ENCODE results near the gene GLIS2.
"Not testable (repeated sequence)": the region's sequence is repeated elsewhere in the genome, so short reads cannot be mapped to it uniquely, and the experiment has no call there.

GLIS2 gene

DNA sequence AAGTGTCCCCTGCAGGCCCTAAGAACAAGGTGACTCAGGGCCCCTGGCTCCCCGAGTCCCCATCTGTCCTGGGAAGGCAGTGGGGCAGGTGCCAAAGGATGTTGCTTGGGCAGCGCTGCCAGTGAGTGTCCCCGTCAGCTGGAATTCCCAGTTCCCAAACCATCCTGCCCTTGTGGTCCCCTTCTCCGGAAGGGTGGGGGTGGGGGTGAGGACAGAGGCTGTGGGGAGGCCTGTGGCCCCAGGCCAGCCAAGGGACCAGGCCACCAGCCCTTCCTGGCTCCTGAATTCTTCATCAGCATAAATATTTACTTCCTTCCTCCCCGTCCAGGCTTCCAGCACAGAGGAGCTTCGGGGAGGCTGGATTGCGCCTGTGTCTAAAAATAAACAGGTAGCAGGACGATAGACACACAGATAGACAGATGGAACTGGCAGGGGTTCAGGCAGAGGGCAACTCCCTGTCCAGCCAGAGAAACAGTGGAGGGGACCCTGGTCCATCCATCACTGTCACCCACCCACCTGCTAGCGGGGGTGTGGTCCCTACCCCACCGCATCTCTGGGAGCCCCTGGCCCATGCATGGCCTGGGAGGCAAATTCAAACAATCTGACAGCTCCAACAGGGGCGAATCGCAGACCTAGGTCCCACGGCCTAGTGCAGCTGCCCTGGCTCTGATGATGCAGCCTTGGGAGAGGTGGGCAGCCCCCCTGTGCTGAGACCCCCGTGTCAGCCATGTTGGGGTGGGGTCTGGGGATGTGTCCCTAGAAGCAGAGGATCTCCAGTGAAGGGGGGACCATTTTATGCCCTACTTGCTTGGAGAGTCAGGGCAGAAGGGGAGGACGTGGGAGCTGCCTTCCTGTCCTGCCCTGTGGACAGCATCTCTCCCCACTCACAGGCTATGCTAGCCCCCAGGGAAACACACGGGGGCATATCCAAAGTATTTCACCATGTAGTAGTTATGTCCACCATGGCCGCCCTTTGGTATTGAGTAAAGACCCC lies 13.2 kb downstream of the GLIS2 start:
- intact Hi-C loops (cut with DNase I): loop anchor here (5.0 kb wide), 2 partner anchors 37 to 52 kb away; no protein-coding TSS in a partner anchor
- DNase-seq: no peak

GRCh38 chr16:4330277-4330874 lies 14.5 kb downstream of the GLIS2 start:
- DNase-seq: peak; percentile 71 to 95 (median 86)
- intact Hi-C loops (cut with DNase I): no loop called here

DNA sequence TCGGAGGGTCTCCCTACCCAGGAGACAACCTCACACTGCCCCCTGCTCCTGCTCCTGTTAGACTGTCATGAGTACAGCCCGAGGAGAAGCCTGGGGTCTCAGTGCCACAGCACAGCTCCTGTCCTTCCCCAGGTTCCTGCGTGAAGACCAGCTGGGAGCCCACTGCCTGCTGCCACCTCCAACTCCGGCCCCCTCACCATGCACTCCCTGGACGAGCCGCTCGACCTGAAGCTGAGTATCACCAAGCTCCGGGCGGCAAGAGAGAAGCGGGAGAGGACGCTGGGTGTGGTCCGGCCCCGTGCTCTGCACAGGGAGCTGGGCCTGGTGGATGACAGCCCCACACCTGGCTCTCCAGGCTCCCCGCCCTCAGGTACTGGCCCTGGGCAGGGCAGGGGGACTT lies 16.2 kb downstream of the GLIS2 start:
- intact Hi-C loops (cut with DNase I): no loop called here
- no peak for DNase-seq

GRCh38 chr16:4332623-4333307 lies 16.9 kb downstream of the GLIS2 start:
- intact Hi-C loops (cut with DNase I): no loop called here
- no peak for DNase-seq

- intact Hi-C loops (cut with DNase I): no loop called here
Observed at GRCh38 chr16:4333308-4333638, 17.4 kb downstream of the GLIS2 start.

DNA sequence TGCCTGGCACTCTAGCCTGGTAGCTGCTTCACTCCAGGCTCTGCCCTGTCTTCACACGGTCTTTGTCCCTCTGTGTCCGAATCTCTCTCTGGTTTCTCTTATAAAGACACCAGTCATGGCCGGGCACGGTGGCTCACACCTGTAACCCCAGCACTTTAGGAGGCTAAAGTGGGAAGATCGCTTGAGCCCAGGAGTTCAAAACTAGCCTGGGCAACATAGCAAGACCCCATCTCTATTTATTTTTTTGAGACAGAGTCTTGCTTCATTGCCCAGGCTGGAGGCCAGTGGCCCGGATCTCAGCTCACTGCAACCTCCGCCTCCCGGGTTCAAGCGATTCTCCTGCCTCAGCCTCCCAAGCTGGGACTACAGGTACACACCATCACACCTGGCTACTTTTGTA lies 17.8 kb downstream of the GLIS2 start:
- DNase-seq; intact Hi-C loops (cut with DNase I): not testable (repeated sequence)

More at GRCh38 chr16:4333308-4333638, 17.4 kb downstream of the GLIS2 start:
- no peak for DNase-seq

- no peak for DNase-seq
- intact Hi-C loops (cut with DNase I): no loop called here
Observed at GRCh38 chr16:4334724-4335495, 19.0 kb downstream of the GLIS2 start.

GRCh38 chr16:4336701-4337539 lies 21.1 kb downstream of the GLIS2 start:
- DNase-seq: no peak
- intact Hi-C loops (cut with DNase I): no loop called here

- intact Hi-C loops (cut with DNase I): no loop called here
- no peak for DNase-seq
Observed at GRCh38 chr16:4337540-4338088, 21.7 kb downstream of the GLIS2 start.

DNA sequence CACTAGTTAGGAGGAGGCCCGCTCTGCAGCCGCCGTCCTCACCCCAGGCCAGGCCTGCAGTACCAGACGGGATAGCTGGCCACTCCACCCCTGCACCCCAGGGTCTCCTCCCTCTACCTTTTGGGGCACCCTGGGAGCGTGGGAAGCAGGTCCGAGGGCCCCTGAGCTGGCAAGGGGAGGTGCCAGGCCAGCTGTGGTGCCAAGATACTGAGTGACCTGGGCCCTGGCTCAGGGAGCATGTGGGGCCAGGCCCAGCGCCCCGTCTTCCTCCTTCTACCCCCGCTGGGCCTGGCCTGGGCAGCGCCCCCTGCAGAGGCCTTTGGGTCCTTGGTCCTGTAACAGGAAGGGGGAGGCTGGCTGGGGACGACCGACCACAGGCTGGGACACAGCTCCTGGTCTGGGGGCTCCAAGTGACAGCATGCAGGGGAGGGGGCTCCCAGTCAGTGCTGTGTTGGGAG lies 22.3 kb downstream of the GLIS2 start:
- intact Hi-C loops (cut with DNase I): no loop called here
- DNase-seq: no peak

DNA sequence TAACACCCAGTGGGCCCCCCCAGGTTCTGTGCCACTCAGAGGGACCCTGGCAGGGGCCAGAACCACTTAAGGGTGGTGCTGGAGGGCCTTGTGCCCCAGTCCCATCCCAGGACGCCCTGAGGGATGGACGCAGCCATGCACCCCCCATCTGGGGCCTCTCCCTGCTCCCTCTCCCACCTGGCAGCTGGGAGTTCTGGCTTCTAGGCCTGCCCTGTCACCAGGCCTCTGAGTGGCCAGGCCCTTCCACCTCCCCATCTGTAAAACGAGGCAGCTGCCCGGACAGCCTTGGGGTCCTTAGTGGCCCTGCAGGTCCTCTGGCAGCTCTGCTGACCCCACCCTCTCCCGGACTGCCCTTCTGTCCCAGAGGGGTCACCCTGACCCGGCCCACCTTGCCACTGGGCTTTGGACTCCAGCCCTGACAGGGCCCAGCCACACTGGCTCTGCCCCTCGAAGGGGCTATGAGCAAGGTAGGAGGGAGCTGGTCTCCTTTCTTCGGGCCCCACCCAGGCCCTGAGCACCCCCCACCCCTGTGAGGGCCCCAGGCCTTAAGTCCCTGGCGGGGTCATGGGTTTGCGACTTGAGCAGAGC lies 22.9 kb downstream of the GLIS2 start:
- intact Hi-C loops (cut with DNase I): no loop called here
- DNase-seq: no peak

DNA sequence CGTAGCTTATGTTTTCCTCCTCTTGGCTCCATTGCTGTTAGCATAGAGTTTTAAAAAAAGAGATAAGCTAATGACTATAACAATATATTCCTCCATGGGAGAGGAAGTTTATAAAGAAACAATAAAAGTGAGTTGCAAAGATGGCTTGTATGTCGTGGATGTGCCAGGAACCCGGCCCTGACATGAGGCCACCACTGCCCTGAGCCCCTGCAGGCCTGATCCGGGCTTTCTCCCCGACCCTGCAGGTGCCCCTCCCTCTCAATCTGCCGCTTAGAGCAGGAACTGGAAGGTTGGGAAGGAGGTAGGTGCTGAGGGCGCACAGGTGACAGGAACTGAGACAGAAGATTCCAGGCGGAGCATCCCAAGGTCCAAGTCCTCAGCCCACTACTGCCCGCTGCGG lies 23.6 kb downstream of the GLIS2 start:
- DNase-seq: no peak
- intact Hi-C loops (cut with DNase I): no loop called here

DNA sequence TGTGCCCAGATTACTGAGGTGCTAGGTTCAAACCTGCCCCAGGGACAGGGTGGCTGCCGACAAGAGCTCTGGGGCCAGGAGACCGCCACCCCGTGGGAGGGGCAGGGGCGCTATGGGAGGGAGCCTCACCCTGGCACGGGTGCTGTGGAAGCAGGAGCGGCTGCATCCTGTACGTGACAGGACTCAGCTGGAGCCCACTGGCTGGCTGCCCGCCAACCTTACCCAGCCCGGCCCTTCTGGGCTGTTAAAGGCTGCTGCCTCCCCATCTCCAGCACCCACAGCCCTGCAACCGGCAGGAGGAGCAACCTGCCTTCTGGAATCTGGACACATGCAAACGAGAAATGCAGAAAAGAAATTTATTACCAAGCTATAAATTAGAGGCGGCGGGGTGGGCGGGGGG lies 24.0 kb downstream of the GLIS2 start:
- no peak for DNase-seq
- intact Hi-C loops (cut with DNase I): no loop called here

DNA sequence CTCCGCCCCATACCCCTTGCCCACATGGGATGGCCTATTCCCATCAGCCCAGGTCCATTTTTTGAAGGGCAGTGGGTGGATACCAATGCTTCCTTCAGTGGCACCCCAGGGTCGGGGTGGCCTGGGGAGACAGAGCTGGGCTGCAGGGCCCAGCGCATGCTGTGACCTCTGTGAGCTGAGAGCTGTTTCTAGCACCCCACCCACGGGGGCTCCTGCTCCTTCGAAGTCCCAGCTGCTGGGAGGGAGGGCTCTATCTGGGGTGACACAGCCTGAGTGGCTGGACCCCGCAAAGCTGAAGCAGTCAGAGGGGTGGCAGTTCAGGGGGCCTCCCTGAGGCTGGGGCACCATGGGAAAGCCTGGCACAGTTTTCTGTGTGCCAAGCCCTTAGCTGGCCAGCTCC lies 24.6 kb downstream of the GLIS2 start:
- no peak for DNase-seq
- intact Hi-C loops (cut with DNase I): no loop called here

GRCh38 chr16:4341250-4341649 lies 25.4 kb downstream of the GLIS2 start:
- DNase-seq: no peak
- intact Hi-C loops (cut with DNase I): no loop called here

- intact Hi-C loops (cut with DNase I): no loop called here
Observed at GRCh38 chr16:4342866-4343744, 27.2 kb downstream of the GLIS2 start.

More at GRCh38 chr16:4342866-4343744, 27.2 kb downstream of the GLIS2 start:
- DNase-seq: no peak
